A673 (cell line): ENCODE results near the gene PACRG. TPM values are rescaled to one million over a fixed set of nuclear protein-coding genes. Genes with fewer than 3 reads are reported as not detected.

Experiments used
- BruUV-seq: library from RNA; stranded (reverse); fragments of 400-500 nt; replicated peaks from 2 replicates; lab custom pipeline; 2021; lab: Mats Ljungman, UMichigan
- CTCF ChIA-PET: fragments of 300-600 bp; sonication (Branson Sonifier 250); formaldehyde crosslinking; loops from one replicate; lab custom pipeline; 2022; ENCODE audit warnings: antibody characterized with exemption; lab: Charles Lee
- POLR2A ChIA-PET: fragments of 300-600 bp; sonication (Branson Sonifier 250); formaldehyde crosslinking; loops from one replicate; lab custom pipeline; 2022; ENCODE audit warnings: antibody characterized with exemption; ENCODE audit not compliant: low non-redundant PET; lab: Charles Lee
- DNase-seq: peaks from one replicate; pipeline ENCODE4 v3.0.0-alpha.2; 2015; ENCODE audit warnings: low spot score
- H3K27ac ChIP-seq: fragments of 200-600 bp; sonication (generic); 2 replicates; pipeline ENCODE4 v1.5.1; 2016; ENCODE audit warnings: mixed run types, low read depth, mild to moderate bottlenecking, mixed read lengths, antibody characterized with exemption, low read length; ENCODE audit not compliant: poor library complexity, severe bottlenecking
- H3K27me3 ChIP-seq: fragments of 200-600 bp; sonication (generic); replicated peaks from 2 replicates; pipeline ENCODE4 v1.6.1; 2017; ENCODE audit warnings: mixed run types, low read depth, mild to moderate bottlenecking, mixed read lengths, antibody characterized with exemption, low read length; ENCODE audit not compliant: insufficient read depth, poor library complexity
- H3K36me3 ChIP-seq: fragments of 200-600 bp; sonication (generic); 2 replicates; pipeline ENCODE4 v1.6.1; 2016; ENCODE audit warnings: mixed run types, mild to moderate bottlenecking, mixed read lengths, antibody characterized with exemption, low read length; ENCODE audit not compliant: insufficient read depth, poor library complexity, severe bottlenecking
- H3K4me1 ChIP-seq: fragments of 200-600 bp; sonication (generic); 2 replicates; pipeline ENCODE4 v1.6.1; 2017; ENCODE audit warnings: mixed run types, mild to moderate bottlenecking, mixed read lengths, antibody characterized with exemption, low read length; ENCODE audit not compliant: insufficient read depth, poor library complexity, severe bottlenecking
- H3K4me3 ChIP-seq: fragments of 200-600 bp; sonication (generic); 2 replicates; pipeline ENCODE4 v1.5.1; 2016; ENCODE audit warnings: low read depth, mixed run types, mild to moderate bottlenecking, mixed read lengths, low read length; ENCODE audit not compliant: poor library complexity, severe bottlenecking
- H3K9me3 ChIP-seq: fragments of 200-600 bp; sonication (generic); 2 replicates; pipeline ENCODE4 v1.6.1; 2016; ENCODE audit warnings: mixed run types, low read depth, mild to moderate bottlenecking, mixed read lengths, antibody characterized with exemption, low read length; ENCODE audit not compliant: poor library complexity, severe bottlenecking
- CTCF ChIP-seq: fragments of 300-800, 200-600 bp; sonication (generic); conservative IDR thresholded peaks from 2 replicates; pipeline ENCODE4 v1.5.1; 2017; ENCODE audit warnings: low read depth, mild to moderate bottlenecking, antibody characterized with exemption, low read length, moderate library complexity, mixed read lengths
- EZH2 ChIP-seq: fragments of 200-600 bp; sonication (generic); IDR thresholded peaks from 2 replicates; pipeline ENCODE4 v1.6.1; 2017; ENCODE audit warnings: borderline replicate concordance, low read depth, mild to moderate bottlenecking, mixed read lengths, antibody characterized with exemption, low read length; ENCODE audit not compliant: poor library complexity, severe bottlenecking
- intact Hi-C: fragments of 100-400 bp; cut with micrococcal nuclease; formaldehyde crosslinking; loops from one replicate; pipeline ENCODE4 v1.10.0; 2022; ENCODE audit not compliant: unreplicated experiment
- total RNA-seq: library from RNA; stranded (reverse); gene quantifications from 2 replicates; pipeline ENCODE4 v1.2.3, GENCODE V29; 2021

Gene PACRG
- total RNA-seq, 1 experiment from 2014 or later: not detected

DNA sequence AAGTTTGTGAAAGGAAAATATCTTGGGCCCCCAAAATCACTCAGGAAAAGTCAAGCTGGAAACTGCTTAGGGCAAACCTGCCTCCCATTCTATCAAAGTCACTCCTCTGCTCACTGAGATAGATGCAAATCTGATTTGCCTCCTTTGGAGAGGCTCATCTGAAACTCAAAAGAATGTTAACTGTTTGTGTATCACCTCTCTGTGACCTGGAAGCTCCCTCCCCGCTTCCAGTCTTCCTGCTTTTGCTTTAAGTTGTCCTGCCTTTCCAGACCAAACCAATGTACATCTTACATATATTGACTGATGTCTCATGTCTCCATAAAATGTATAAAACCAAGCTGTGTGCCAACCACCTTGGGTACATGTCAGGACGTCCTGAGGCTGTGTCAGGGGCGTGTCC, 355.4 kb downstream of the PACRG start:
- no peak for DNase-seq
- H3K27ac ChIP-seq: no peak overlapping the region
- ChIA-PET CTCF (interaction anchor here (0.7 kb wide), 1 partner anchor 227 kb away, joined by 3 read pairs; no protein-coding TSS in a partner anchor), POLR2A (no interaction called here)
- H3K9me3 ChIP-seq: no peaks in the 10 kb centered on the region
- BruUV-seq: no TSS peak
- H3K27me3 ChIP-seq: no peaks in the 10 kb centered on the region
- no peak overlapping the region for H3K4me3 ChIP-seq
- no peaks in the 10 kb centered on the region for H3K36me3 ChIP-seq
- H3K4me1 ChIP-seq: no peaks in the 10 kb centered on the region
- no peak for TF ChIP-seq EZH2
- no peak for TF ChIP-seq CTCF
- intact Hi-C loops: no loop called here

- intact Hi-C loops: no loop called here
- no TSS peak for BruUV-seq
- Histone ChIP-seq H3K27me3 (no peaks in the 10 kb centered on the region), H3K4me1 (no peaks in the 10 kb centered on the region), H3K9me3 (no peaks in the 10 kb centered on the region), H3K36me3 (no peaks in the 10 kb centered on the region), H3K27ac (no peak overlapping the region), H3K4me3 (no peak overlapping the region)
- CTCF ChIA-PET: no interaction called here
- no peak for DNase-seq
- POLR2A ChIA-PET: no interaction called here
- TF ChIP-seq EZH2 (no peak), CTCF (no peak)
These were observed 357.7 kb downstream of the PACRG start for GRCh38 chr6:163085426-163085825.

DNA sequence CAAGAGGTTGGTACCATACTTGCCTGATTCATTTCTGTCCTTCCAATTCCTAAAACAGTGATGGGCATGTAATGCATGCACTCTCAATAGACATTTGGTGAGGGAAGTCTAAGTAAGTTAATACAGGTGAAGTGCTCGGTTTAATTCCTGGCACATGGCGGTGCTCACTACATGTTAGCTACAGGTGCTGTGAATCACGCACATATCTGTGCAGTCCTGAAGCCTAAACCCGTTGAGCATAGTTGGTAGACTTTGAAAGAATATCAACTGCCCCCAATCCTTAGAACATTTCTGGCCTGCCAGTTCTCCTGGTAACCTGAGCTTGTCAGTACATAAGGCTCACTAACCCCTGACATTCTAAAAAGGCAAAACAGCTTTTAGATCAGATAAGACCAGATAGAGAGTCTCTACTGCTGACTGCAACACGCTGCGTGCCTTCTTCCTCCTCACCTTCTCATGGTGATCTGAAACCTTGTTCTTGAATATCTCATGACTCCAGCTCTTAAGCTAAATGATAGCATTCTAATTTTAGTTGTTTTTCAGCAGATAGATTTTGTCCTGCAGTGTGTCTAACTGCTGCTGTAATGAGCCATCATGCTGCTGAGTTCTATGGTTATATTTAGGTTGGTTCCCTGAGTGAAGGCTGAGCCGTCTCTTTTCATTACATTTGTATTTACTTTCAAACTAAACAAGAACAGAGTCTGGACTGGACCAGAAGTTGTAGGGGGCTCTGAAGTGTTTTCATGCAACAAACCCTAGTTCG, 358.3 kb downstream of the PACRG start:
- ChIA-PET CTCF (no interaction called here), POLR2A (no interaction called here)
- intact Hi-C loops: no loop called here
- H3K9me3 ChIP-seq: no peaks in the 10 kb centered on the region
- no TSS peak for BruUV-seq
- H3K4me3 ChIP-seq: no peak overlapping the region
- H3K27me3 ChIP-seq: no peaks in the 10 kb centered on the region
- no peaks in the 10 kb centered on the region for H3K36me3 ChIP-seq
- no peak for DNase-seq
- TF ChIP-seq CTCF: no peak
- TF ChIP-seq EZH2: no peak
- H3K27ac ChIP-seq: no peak overlapping the region
- H3K4me1 ChIP-seq: no peaks in the 10 kb centered on the region
